Testis (tissue), 2 donors: ENCODE data around the gene IGBP1.

ENCODE experiments used
- CTCF ChIP-seq, 3 experiments: fragments of 450-650 bp in 2 of 3; fragments of 200-600 bp in 1 of 3; sonication (generic) in 1 of 3; IDR thresholded peaks; one replicate each; pipeline ENCODE4 v1.5.1; 2016 to 2019; ENCODE audit warnings: antibody characterized with exemption in 3 of 3, mild to moderate bottlenecking in 2 of 3, moderate library complexity in 1 of 3
- POLR2A ChIP-seq: fragments of 450-650 bp; IDR thresholded peaks from one replicate; pipeline ENCODE4 v1.6.1; 2017; ENCODE audit warnings: antibody characterized with exemption, mild to moderate bottlenecking, moderate library complexity

GRCh38 chrX:70117738-70118137 is 15.5 kb upstream of the IGBP1 start:
- TF ChIP-seq CTCF (IDR thresholded peaks at IDR 0.05) (no peak), POLR2A (no peak)
